Body of pancreas (tissue), 4 donors: ENCODE results near the gene CLASP1.

ENCODE experiments used
- CTCF ChIP-seq, 7 experiments: fragments of 450-650 bp in 4 of 7; fragments of 200-600 bp in 3 of 7; sonication (generic) in 3 of 7; IDR thresholded peaks; one replicate each; pipeline ENCODE4 v1.5.1; 2016 to 2019; ENCODE audit warnings: antibody characterized with exemption in 7 of 7
- POLR2A ChIP-seq, 3 donors: fragments of 450-650 bp; IDR thresholded peaks; one replicate each; pipeline ENCODE4 v1.6.1; 2016; ENCODE audit warnings: antibody characterized with exemption in 3 of 3, mild to moderate bottlenecking in 2 of 3

DNA sequence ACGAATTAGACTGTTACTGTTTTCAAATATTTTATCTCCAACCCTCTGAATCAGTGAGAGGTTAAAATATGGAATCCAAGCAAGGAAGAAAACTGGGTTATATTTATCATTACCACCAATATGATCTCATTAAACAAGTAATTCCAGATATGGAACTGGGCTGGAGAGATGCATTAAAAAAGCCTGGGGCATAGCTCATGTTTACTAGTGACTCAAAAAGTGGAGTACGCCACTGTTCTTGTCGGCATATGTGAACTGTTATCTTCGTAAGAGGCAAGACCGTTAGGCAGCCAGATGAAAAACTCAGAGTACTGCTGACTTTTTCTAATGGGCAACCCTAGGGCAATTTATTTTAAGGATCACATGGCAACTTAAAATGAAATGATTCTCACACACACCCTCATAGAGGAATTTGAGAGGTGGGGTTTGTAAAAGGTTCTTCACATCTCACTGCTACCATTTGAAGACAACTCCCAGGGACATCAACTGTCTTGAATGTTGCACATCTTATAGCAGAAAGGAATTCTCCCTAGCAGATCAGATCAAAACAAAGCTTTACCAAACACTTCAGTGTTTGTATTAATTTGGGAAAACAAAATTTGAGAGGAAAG lies 259.1 kb downstream of the CLASP1 start:
- TF ChIP-seq CTCF (IDR thresholded peaks at IDR 0.05) (no peak), POLR2A (IDR thresholded peaks at IDR 0.05) (no peak)
